Measurements from ENCODE around the gene MDM2. TPM values are rescaled to one million over a fixed set of nuclear protein-coding genes. Genes with fewer than 3 reads are reported as not detected.

Gene MDM2
- total RNA-seq, 1 donor from 2014 or later = 160 TPM

DNA sequence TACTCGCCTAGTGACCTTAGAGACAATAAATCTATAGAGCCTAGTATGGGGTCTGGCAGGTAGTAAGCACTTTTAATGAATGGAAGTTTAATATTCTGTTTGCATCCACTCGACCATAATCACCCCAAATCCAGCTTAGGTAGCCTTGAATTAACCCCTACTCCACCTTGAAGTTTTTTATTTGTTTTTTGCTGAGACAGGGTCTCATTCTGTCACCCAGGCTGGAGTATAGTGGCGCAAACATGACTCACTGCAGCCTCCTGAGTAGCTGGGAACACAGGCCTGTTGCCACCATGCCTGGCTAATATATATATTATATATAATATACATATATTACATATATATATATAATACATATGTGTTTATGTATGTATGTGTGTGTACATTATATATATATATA is 38.8 kb downstream of the MDM2 start:
- H3K4me3 Mint-ChIP-seq (ENCODE audit: unreplicated experiment) = no peak overlapping the region
- no peak overlapping the region for H3K27ac Mint-ChIP-seq (ENCODE audit: unreplicated experiment)
- H3K4me1 Mint-ChIP-seq (ENCODE audit: low read depth) = no peaks in the 10 kb centered on the region
- peaks cover 20% of the 10 kb centered on the region for H3K36me3 Mint-ChIP-seq (ENCODE audit: low read depth)
- DNase-seq (ENCODE audit: low spot score) = no peak
- TF ChIP-seq, protein P1, sequence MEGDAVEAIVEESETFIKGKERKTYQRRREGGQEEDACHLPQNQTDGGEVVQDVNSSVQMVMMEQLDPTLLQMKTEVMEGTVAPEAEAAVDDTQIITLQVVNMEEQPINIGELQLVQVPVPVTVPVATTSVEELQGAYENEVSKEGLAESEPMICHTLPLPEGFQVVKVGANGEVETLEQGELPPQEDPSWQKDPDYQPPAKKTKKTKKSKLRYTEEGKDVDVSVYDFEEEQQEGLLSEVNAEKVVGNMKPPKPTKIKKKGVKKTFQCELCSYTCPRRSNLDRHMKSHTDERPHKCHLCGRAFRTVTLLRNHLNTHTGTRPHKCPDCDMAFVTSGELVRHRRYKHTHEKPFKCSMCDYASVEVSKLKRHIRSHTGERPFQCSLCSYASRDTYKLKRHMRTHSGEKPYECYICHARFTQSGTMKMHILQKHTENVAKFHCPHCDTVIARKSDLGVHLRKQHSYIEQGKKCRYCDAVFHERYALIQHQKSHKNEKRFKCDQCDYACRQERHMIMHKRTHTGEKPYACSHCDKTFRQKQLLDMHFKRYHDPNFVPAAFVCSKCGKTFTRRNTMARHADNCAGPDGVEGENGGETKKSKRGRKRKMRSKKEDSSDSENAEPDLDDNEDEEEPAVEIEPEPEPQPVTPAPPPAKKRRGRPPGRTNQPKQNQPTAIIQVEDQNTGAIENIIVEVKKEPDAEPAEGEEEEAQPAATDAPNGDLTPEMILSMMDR (IDR thresholded peaks at IDR 0.05) = no peak
- H3K27me3 Mint-ChIP-seq (ENCODE audit: low read depth) = no peaks in the 10 kb centered on the region
- no peaks in the 10 kb centered on the region for H3K9me3 Mint-ChIP-seq (ENCODE audit: low read depth)

DNA sequence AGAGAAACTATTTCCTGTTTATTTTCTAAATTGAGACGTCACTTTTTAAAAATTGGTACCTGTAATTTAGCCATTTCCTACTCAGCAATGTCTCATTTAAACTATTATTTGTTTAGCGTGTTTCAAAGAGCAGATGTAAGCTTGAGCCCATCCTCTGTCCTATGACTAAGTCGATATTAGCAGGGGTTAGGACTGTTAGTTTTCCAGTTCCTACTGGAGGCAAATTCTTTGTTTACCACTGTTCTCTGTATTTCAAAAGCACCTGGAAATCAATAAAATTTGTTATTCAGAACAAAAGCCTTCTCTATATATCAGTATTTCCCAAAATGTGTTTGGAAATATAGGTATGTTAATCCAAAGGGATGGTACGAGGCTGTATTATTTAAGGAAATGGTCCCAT is 42.4 kb downstream of the MDM2 start:
- H3K9me3 Mint-ChIP-seq (ENCODE audit: low read depth) = no peaks in the 10 kb centered on the region
- no peak for DNase-seq (ENCODE audit: low spot score)
- H3K36me3 Mint-ChIP-seq (ENCODE audit: low read depth) = peaks cover 4% of the 10 kb centered on the region
- no peaks in the 10 kb centered on the region for H3K4me1 Mint-ChIP-seq (ENCODE audit: low read depth)
- no peaks in the 10 kb centered on the region for H3K27me3 Mint-ChIP-seq (ENCODE audit: low read depth)
- H3K27ac Mint-ChIP-seq (ENCODE audit: unreplicated experiment) = no peak overlapping the region
- H3K4me3 Mint-ChIP-seq (ENCODE audit: unreplicated experiment) = no peak overlapping the region
- TF ChIP-seq, protein P1 (IDR thresholded peaks at IDR 0.05) = no peak

DNA sequence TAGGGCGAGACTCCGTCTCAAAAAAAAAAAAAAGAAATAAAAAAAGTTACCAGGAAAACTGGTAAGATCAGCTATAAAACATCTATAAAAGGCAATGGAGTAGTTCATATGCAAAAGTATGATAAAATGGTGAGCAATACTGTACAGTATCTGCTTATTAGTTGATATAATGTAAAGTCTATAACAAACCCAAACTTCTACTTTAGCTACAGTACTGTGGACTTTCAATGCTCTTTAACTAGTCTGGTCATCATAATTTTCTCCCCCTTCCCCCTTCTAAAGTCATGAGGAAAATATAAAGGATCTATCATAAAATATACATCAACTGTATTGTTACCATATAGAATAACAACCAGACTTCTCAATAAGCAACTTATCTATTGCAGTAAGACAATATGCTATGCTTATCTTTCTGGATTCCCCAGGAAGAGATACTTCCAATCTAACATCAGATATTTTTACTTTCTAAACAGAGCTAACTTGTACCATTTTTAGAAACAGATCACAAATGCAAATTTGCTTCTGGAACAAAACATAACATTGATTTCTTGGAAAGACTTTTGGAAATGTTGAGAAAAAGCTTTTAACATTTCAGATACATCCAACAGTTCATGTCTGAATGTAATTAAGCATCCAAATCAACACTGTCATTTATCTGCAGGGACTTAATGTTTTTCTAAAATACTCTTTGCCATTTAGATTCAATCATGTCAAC is 43.8 kb downstream of the MDM2 start:
- TF ChIP-seq, protein P1 (IDR thresholded peaks at IDR 0.05) = no peak
- Mint-ChIP-seq H3K4me1 (ENCODE audit: low read depth) (no peaks in the 10 kb centered on the region), H3K27me3 (ENCODE audit: low read depth) (no peaks in the 10 kb centered on the region), H3K9me3 (ENCODE audit: low read depth) (no peaks in the 10 kb centered on the region), H3K36me3 (ENCODE audit: low read depth) (no peaks in the 10 kb centered on the region), H3K4me3 (ENCODE audit: unreplicated experiment) (no peak overlapping the region), H3K27ac (ENCODE audit: unreplicated experiment) (no peak overlapping the region)
- DNase-seq (ENCODE audit: low spot score) = no peak

DNA sequence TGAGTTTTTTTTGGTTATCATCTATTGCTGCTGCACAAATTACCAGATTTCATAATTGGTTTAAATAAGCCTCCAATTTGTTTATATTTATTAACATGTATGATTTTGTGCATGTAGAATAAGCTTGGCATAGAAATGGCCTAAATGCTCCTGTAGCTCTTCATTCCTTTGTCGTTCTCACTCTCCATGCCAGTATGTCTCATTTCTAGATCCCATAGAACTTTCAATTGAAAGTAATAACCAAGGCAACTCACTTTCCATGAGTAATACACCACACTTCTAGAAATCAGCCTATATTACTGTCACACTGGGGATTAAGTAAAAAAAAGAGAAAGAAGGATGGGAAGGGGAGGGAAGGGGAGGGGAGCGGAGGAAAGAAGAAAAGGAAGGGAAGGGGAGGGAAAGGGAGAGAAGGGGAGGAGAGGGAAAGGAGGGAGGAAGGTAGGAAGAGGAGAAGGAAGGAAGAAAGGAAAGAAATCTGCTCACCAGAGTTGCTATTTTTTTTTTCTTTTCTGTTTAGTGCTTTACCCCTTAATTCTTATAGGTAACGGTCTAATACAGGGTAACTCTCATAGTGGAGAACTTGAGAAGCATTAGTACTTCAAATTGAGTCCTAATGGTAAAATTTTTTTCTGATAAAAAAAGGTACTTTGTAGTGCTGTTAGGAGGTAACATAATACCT is 45.6 kb downstream of the MDM2 start:
- DNase-seq (ENCODE audit: low spot score) = no peak
- H3K4me3 Mint-ChIP-seq (ENCODE audit: unreplicated experiment) = no peak overlapping the region
- no peaks in the 10 kb centered on the region for H3K9me3 Mint-ChIP-seq (ENCODE audit: low read depth)
- TF ChIP-seq, protein P1 (IDR thresholded peaks at IDR 0.05) = no peak
- no peaks in the 10 kb centered on the region for H3K36me3 Mint-ChIP-seq (ENCODE audit: low read depth)
- no peaks in the 10 kb centered on the region for H3K4me1 Mint-ChIP-seq (ENCODE audit: low read depth)
- H3K27ac Mint-ChIP-seq (ENCODE audit: unreplicated experiment) = no peak overlapping the region
- H3K27me3 Mint-ChIP-seq (ENCODE audit: low read depth) = no peaks in the 10 kb centered on the region

DNA sequence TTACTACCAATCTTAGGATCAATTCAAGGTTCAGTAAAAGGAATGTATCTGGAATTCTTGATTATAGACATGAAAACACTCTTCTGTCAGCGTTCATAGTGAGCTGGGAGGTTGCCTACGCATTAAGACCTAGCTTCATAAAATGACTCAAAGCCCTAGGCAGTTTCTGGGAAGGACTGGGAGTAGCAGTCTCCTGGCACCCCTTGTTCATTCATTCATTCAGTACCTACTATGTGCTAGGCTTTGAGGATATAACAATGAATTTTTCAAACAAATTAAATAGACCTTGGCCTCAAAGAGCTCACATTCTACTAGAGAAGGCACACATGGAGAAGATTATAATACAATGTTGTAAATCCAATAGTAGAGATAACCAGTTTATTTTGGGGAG is 46.1 kb downstream of the MDM2 start:
- no peak for DNase-seq (ENCODE audit: low spot score)
- Mint-ChIP-seq H3K9me3 (ENCODE audit: low read depth) (no peaks in the 10 kb centered on the region), H3K27ac (ENCODE audit: unreplicated experiment) (no peak overlapping the region), H3K27me3 (ENCODE audit: low read depth) (no peaks in the 10 kb centered on the region), H3K36me3 (ENCODE audit: low read depth) (no peaks in the 10 kb centered on the region), H3K4me3 (ENCODE audit: unreplicated experiment) (no peak overlapping the region), H3K4me1 (ENCODE audit: low read depth) (no peaks in the 10 kb centered on the region)
- TF ChIP-seq, protein P1 (IDR thresholded peaks at IDR 0.05) = no peak

Measured in chondrocyte (in vitro differentiated cells).